Mammary microvascular endothelial cell (primary cell): ENCODE results near the gene CCDC198. TPM values are rescaled to one million over a fixed set of nuclear protein-coding genes. Genes with fewer than 3 reads are reported as not detected.

Experiments
- total RNA-seq: library from RNA; depleted of rRNA; stranded (reverse); fragments of >200 nt; gene quantifications from 2 replicates; pipeline ENCODE4 v1.2.3, GENCODE V29; 2015

The CCDC198 gene
- not detected in 2 replicates for total RNA-seq

GRCh38 chr14:57493467-57494181 is at the start of gene CCDC198:
TSS of gene CCDC198 (minus strand) at chr14:57493857. CDS start at chr14:57493715, 142 bp downstream.

Other genes starting within 250 kb of the CCDC198 start
- gene EXOC5, start 225.0 kb downstream of the CCDC198 start, total RNA-seq = 57.5 and 59.6 TPM in 2 replicates
- gene AP5M1, start 224.9 kb downstream of the CCDC198 start, total RNA-seq = 24.7 and 29.2 TPM in 2 replicates
- gene NAA30, start 103.3 kb downstream of the CCDC198 start, total RNA-seq = 13.7 and 16.1 TPM in 2 replicates